Prostate gland (tissue), 2 donors: ENCODE measurements around the gene LTBP3.
A peak's percentile ranks its signal among the peaks of the same experiment; 100 is the strongest.

ENCODE experiments used
- CTCF ChIP-seq, 4 experiments: fragments of 200-600 bp in 2 of 4; fragments of 450-650 bp in 2 of 4; sonication (generic) in 2 of 4; IDR thresholded peaks; 1 replicate in 3 of 4; 2 replicates in 1 of 4; pipeline ENCODE4 v1.5.1; 2016 to 2019; ENCODE audit warnings: antibody characterized with exemption in 4 of 4, mild to moderate bottlenecking in 2 of 4, moderate library complexity in 2 of 4
- POLR2AphosphoS5 ChIP-seq: sonication (generic); formaldehyde crosslinking; IDR thresholded peaks from one replicate; pipeline ENCODE4 v1.6.1; 2017; ENCODE audit warnings: antibody characterized with exemption

- peak in 3 of 4 experiments; percentile 24 to 58 (median 52) for TF ChIP-seq CTCF (IDR thresholded peaks at IDR 0.05)
- no peak for TF ChIP-seq POLR2AphosphoS5
Observed at GRCh38 chr11:65571940-65572339, 13.8 kb upstream of the LTBP3 start.
